HG02678 (cell line): ENCODE measurements around the gene SPEG.

Experiments used
- ATAC-seq: cut with Tn5 transposase; IDR thresholded peaks from one replicate; pipeline ENCODE4 v1.9.1; 2021; ENCODE audit warnings: mild to moderate bottlenecking, moderate library complexity; ENCODE audit not compliant: unreplicated experiment

SPEG gene

GRCh38 chr2:219422952-219423534 lies 11.6 kb upstream of the SPEG start:
- no peak for ATAC-seq

GRCh38 chr2:219423652-219424377 lies 10.8 kb upstream of the SPEG start:
- ATAC-seq = no peak

GRCh38 chr2:219425238-219426067 lies 9.2 kb upstream of the SPEG start:
- ATAC-seq = no peak

GRCh38 chr2:219426068-219426443 lies 8.6 kb upstream of the SPEG start:
- no peak for ATAC-seq

- ATAC-seq = no peak
Observed at GRCh38 chr2:219426534-219427136, 8.0 kb upstream of the SPEG start.

- ATAC-seq = no peak
Observed at GRCh38 chr2:219428469-219428868, 6.2 kb upstream of the SPEG start.

GRCh38 chr2:219429958-219430606 lies 4.6 kb upstream of the SPEG start:
- ATAC-seq = no peak

- ATAC-seq = no peak
Observed at GRCh38 chr2:219430633-219431615, 3.7 kb upstream of the SPEG start.

- ATAC-seq = no peak
Observed at GRCh38 chr2:219433666-219434467, 776 bp upstream of the SPEG start.

- ATAC-seq = no peak
Observed at GRCh38 chr2:219434468-219434717, 250 bp upstream of the SPEG start.

- no peak for ATAC-seq
Observed at GRCh38 chr2:219435701-219436100, 1.1 kb downstream of the SPEG start.

- no peak for ATAC-seq
Observed at GRCh38 chr2:219436491-219436890, 1.8 kb downstream of the SPEG start.

GRCh38 chr2:219437141-219437540 lies 2.5 kb downstream of the SPEG start:
- ATAC-seq = no peak

- no peak for ATAC-seq
Observed at GRCh38 chr2:219437690-219438206, 3.1 kb downstream of the SPEG start.

GRCh38 chr2:219438453-219438852 lies 3.8 kb downstream of the SPEG start:
- no peak for ATAC-seq

GRCh38 chr2:219439506-219439905 lies 4.9 kb downstream of the SPEG start:
- ATAC-seq = no peak

- ATAC-seq = no peak
Observed at GRCh38 chr2:219440388-219441256, 6.0 kb downstream of the SPEG start.
